GM19035 (cell line): ENCODE measurements around the gene THTPA.
"Not testable (repeated sequence)": the region's sequence is repeated elsewhere in the genome, so short reads cannot be mapped to it uniquely, and the experiment has no call there.

Experiments
- ATAC-seq: cut with Tn5 transposase; IDR thresholded peaks from one replicate; pipeline ENCODE4 v1.9.1; 2021; ENCODE audit not compliant: unreplicated experiment

THTPA gene

GRCh38 chr14:23582906-23583760 lies 27.1 kb downstream of the THTPA start:
- ATAC-seq: no peak

DNA sequence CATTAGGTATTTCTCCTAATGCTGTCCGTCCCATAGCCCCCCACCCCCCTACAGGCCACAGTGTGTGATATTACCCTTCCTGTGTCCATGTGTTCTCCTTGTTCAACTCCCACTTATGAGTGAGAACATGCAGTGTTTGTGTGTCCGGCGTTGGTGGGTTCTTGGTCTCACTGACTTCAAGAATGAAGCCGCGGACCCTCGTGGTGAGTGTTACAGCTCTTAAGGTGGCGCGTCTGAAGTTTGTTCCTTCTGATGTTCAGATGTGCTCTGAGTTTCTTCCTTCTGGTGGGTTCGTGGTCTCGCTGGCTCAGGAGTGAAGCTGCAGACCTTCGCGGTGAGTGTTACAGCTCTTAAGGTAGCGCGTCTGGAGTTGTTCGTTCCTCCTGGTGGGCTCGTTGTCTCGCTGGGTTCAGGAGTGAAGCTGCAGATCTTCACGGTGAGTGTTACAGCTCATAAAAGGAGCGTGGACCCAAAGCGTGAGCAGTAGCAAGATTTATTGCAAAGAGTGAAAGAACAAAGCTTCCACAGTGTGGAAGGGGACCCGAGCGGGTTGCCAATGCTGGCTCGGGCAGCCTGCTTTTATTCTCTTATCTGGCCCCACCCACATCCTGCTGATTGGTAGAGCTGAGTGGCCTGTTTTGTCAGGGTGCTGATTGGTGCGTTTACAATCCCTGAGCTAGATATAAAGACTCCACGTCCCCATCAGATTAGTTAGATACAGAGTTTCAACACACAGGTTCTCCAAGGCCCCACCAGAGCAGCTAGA lies 27.9 kb downstream of the THTPA start:
- not testable (repeated sequence) for ATAC-seq

GRCh38 chr14:23584527-23585203 lies 28.6 kb downstream of the THTPA start:
- ATAC-seq: not testable (repeated sequence)

- peak; percentile 99 for ATAC-seq
Measured at GRCh38 chr14:23588884-23589598, 33.0 kb downstream of the THTPA start.

GRCh38 chr14:23589606-23590005 lies 33.5 kb downstream of the THTPA start:
- ATAC-seq: no peak

- no peak for ATAC-seq
Measured at GRCh38 chr14:23590198-23590597, 34.1 kb downstream of the THTPA start.

DNA sequence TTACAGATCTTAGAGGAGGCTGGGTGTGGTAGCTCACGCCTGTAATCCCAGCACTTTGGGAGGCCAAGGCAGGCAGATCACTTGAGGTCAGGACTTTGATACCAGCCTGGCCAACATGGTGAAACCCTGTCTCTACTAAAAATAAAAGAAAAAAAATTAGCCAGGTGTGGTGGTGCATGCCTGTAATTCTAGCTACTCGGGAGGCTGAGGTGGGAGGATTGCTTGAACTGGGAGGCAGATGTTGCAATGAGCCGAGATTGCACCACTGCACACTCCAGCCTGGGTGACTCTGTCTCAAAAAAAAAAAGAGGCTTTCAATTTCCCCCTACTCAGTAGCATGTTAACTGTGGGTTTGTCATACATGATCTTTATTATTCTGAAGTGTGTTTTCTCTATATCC lies 38.1 kb downstream of the THTPA start:
- ATAC-seq: not testable (repeated sequence)

DNA sequence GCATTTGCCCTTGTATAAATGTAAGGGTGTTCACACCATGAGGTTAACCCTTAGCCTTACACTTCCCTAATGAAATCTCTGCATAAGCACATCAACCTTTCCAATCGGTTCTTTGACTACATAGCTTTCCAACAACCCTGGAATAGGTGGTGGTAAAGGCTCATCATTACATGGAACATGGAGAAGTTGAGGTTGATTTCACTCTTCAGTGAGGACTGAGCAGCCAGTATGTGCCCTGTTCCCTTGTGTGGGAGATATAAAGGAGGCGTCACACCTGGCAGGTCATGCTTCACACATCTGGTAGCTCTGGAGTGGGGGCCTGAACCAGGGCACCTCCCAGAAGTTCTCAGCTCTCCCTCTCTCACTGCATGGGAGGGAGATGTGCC lies 44.2 kb downstream of the THTPA start:
- no peak for ATAC-seq

DNA sequence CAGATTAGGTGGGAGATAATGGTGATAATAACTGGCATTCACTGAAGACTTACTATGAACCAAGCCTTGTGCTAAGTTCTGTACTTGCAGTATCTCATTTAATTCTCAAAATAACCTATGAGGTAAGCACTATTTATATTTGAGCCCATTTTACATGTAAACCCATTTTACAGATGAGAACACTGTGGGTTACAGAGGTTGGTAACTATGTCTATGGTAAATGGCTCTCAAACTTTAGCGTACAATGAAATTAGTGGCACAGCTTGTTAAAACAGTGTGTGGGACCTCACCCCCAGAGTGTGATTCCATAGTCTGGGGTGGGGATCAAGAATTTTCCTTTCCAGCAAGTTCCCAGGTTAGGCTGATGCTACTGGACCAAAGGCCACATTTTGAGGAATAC lies 44.7 kb downstream of the THTPA start:
- no peak for ATAC-seq

- ATAC-seq: no peak
Measured at GRCh38 chr14:23601424-23601823, 45.4 kb downstream of the THTPA start.

- no peak for ATAC-seq
Measured at GRCh38 chr14:23601845-23602180, 45.7 kb downstream of the THTPA start.

- no peak for ATAC-seq
Measured at GRCh38 chr14:23602181-23603095, 46.4 kb downstream of the THTPA start.

DNA sequence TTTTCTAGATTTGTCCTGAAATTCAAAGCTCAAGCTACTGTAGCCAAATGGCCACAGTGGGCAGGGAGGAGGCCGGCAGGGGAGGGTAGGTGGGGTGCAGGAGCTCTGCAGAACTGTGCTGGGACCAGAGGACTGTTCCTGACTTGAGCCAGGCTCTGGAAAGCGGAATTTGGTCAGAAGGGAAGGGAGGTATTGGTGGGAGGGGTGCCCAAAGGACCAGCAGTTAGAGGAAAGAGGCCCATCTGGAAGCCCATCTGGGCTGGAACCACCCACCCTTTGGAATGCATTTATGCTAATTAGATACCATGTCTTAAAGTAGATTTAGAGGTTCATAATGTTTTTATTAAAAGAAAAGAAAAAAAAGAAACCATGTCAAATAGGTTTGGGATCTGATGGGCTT lies 47.0 kb downstream of the THTPA start:
- ATAC-seq: no peak

- no peak for ATAC-seq
Measured at GRCh38 chr14:23604148-23604547, 48.1 kb downstream of the THTPA start.

DNA sequence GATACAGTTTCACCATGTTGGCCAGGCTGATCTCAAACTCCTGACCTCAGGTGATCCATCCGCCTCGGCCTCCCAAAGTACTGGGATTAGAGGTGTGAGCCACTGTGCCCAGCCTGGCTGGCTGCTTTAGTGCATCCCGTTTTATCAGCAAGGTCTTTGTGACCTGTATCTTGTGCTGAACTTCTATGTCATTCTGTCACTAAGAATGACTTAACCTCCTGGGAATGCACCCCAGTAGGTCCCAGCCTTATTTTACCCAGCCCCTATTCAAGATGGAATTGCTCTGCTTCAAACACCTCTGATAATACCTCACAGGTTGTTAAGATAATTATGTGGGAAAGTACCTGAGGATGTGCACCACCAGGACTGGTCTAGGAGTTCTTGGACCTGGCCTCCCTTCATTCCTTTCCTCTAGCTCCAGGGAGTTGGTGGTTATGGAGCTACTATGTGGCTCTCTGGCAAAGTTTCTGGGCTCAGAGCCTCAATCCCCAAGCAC lies 48.7 kb downstream of the THTPA start:
- ATAC-seq: no peak

- peak; percentile 81 for ATAC-seq
Measured at GRCh38 chr14:23605931-23606585, 50.0 kb downstream of the THTPA start.

- ATAC-seq: no peak
Measured at GRCh38 chr14:23608454-23608853, 52.4 kb downstream of the THTPA start.

DNA sequence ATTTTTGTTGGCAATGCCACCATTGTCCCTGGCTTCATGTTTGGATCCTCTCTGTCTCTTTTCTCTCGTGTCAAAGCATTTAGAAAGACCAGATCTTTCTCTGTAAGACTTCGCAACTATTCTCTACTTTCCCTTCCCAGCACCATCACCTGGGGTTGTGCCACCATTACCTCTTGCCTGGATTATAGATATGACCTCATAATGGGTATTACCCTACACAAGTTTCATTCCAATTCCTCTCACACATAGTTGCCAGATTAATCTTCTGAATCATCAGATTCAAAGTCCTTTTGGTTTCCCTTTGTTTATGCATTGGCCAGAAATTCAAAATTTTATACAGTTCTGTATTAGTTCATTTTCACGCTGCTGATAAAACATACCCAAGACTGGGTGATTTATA lies 52.9 kb downstream of the THTPA start:
- ATAC-seq: no peak

GRCh38 chr14:23609411-23610089 lies 53.5 kb downstream of the THTPA start:
- not testable (repeated sequence) for ATAC-seq
